HL-60/S4 treated with phorbol 12-myristate 13-acetate at 8.2 ng/mL for 4 days and 3 days (cell line): ENCODE data around the gene AWAT2.
"Not testable (repeated sequence)": the region's sequence is repeated elsewhere in the genome, so short reads cannot be mapped to it uniquely, and the experiment has no call there.

Experiments used
- in situ Hi-C: fragments of 300-500 bp; cut with MboI; formaldehyde crosslinking; loops from 2 replicates; pipeline ENCODE4 v1.15.0; 2022; ENCODE audit warnings: low sequenced_read_pairs

The AWAT2 gene

GRCh38 chrX:70001708-70002341 is 47.9 kb downstream of the AWAT2 start:
- in situ Hi-C loops: no loop called here

GRCh38 chrX:70001269-70001668 is 48.5 kb downstream of the AWAT2 start:
- in situ Hi-C loops: no loop called here

GRCh38 chrX:69998299-69998698 is 51.4 kb downstream of the AWAT2 start:
- in situ Hi-C loops: not testable (repeated sequence)

- in situ Hi-C loops: no loop called here
These were observed 53.6 kb downstream of the AWAT2 start for GRCh38 chrX:69996113-69996468.

- in situ Hi-C loops: no loop called here
These were observed 54.2 kb downstream of the AWAT2 start for GRCh38 chrX:69995362-69996112.

GRCh38 chrX:69993494-69993893 is 56.2 kb downstream of the AWAT2 start:
- in situ Hi-C loops: no loop called here

- in situ Hi-C loops: no loop called here
These were observed 58.1 kb downstream of the AWAT2 start for GRCh38 chrX:69991685-69992084.
